ENCODE results near the gene AGL.

DNA sequence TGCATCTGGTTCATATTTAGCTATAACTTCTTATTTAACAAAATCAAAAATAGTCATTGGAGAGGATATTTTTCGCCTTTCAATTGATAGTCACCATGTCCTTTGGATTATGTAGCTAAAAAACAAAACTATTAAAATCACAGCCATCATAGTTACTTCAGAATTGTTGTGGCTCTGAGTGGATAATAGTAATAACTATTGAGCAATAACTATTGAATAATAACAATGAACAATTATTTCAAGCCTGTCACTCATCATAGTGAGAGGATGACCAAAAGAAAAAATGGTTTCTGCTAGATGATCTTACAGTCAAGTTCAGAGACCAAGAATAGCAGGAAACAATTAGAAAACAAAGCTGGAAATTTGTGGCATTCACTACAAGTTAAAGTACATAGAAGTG is 38.4 kb upstream of the AGL start:
- TF ChIP-seq, protein P1, sequence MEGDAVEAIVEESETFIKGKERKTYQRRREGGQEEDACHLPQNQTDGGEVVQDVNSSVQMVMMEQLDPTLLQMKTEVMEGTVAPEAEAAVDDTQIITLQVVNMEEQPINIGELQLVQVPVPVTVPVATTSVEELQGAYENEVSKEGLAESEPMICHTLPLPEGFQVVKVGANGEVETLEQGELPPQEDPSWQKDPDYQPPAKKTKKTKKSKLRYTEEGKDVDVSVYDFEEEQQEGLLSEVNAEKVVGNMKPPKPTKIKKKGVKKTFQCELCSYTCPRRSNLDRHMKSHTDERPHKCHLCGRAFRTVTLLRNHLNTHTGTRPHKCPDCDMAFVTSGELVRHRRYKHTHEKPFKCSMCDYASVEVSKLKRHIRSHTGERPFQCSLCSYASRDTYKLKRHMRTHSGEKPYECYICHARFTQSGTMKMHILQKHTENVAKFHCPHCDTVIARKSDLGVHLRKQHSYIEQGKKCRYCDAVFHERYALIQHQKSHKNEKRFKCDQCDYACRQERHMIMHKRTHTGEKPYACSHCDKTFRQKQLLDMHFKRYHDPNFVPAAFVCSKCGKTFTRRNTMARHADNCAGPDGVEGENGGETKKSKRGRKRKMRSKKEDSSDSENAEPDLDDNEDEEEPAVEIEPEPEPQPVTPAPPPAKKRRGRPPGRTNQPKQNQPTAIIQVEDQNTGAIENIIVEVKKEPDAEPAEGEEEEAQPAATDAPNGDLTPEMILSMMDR (conservative IDR thresholded peaks at IDR 0.05; ENCODE audit: low read depth in 2 of 2), result no peak
- TF ChIP-seq CREB1 (CRISPR knock-in tag; IDR thresholded peaks at IDR 0.05; ENCODE audit: low read depth) (no peak), POLR2AphosphoS5 (IDR thresholded peaks at IDR 0.05; ENCODE audit: low read depth) (no peak), EZH2 (IDR thresholded peaks at IDR 0.05; ENCODE audit: low read depth, unreplicated experiment) (no peak), ZNF114 (CRISPR knock-in tag; IDR thresholded peaks at IDR 0.05) (no peak)

Data from GM23338 (cell line).